Measurements from ENCODE around the gene PRG3. TPM values are rescaled to one million over a fixed set of nuclear protein-coding genes. Genes with fewer than 3 reads are reported as not detected.

Gene PRG3
- total RNA-seq, 1 experiment from 2014 or later: not detected

- WGBS (ENCODE audit: extremely low coverage, insufficient read length, low lambda C conversion rate): no CpG with 5 or more reads among the region's 9 CpGs
- H4K8ac ChIP-seq (replicated peaks; ENCODE audit: insufficient read length, low read depth, low read length): no peak overlapping the region
- Mint-ChIP-seq H3K27me3 (ENCODE audit: low read depth) (peaks cover 33% of the 10 kb centered on the region), H3K36me3 (ENCODE audit: insufficient read depth in 1 of 3, low read depth in 3 of 3) (peaks cover 0 to 5% (median 0%) of the 10 kb centered on the region in 3 experiments; a peak in 2 of 7 replicates), H3K4me3 (no peak overlapping the region), H3K27ac (no peak overlapping the region; a peak in 1 of 7 replicates), H3K4me1 (peaks cover 28 to 43% of the 10 kb centered on the region in 2 experiments), H3K9me3 (peaks cover 3 to 8% of the 10 kb centered on the region in 2 experiments; a peak in 4 of 5 replicates)
- no peak overlapping the region for H4K91ac ChIP-seq (ENCODE audit: insufficient read length, low read depth, low read length)
- no peak overlapping the region for H2AFZ ChIP-seq (ENCODE audit: low read length)
- no peak overlapping the region for H3K4me2 ChIP-seq (ENCODE audit: insufficient read depth, insufficient read length, low read length)
- DNase-seq: no peak
- H2BK20ac ChIP-seq (ENCODE audit: low read depth, low read length, poor library complexity, severe bottlenecking): no peak overlapping the region
- H3T11ph ChIP-seq (ENCODE audit: low read length): no peak overlapping the region
- H3K14ac ChIP-seq (ENCODE audit: insufficient read depth, low read length): no peak overlapping the region
- H3K18ac ChIP-seq (ENCODE audit: insufficient read length, low read depth, low read length): no peak overlapping the region
- H2BK15ac ChIP-seq (ENCODE audit: low read depth, low read length): no peak overlapping the region
- no peaks in the 10 kb centered on the region for H3K4me1 ChIP-seq (ENCODE audit: insufficient read depth, low read length)
- H3K79me1 ChIP-seq (ENCODE audit: insufficient read depth, low read depth, low read length, poor library complexity, severe bottlenecking): no peaks in the 10 kb centered on the region
- H3K23ac ChIP-seq (ENCODE audit: insufficient read length, low read depth, low read length): no peak overlapping the region
- no peak overlapping the region for H2BK12ac ChIP-seq (ENCODE audit: insufficient read length, low read depth, low read length)
- H2AK5ac ChIP-seq (ENCODE audit: insufficient read length, low read length): no peak overlapping the region
- H3K23me2 ChIP-seq (ENCODE audit: insufficient read length, low read depth, low read length, poor library complexity, severe bottlenecking): peaks cover 5% of the 10 kb centered on the region
- no peak overlapping the region for H3K56ac ChIP-seq (ENCODE audit: insufficient read length, low read depth, low read length)
- H3K27me3 ChIP-seq (ENCODE audit: insufficient read depth, low read length): no peaks in the 10 kb centered on the region
- H3K9me3 ChIP-seq (ENCODE audit: control insufficient read depth, low read depth, low read length): no peaks in the 10 kb centered on the region
- no peak overlapping the region for H3K4ac ChIP-seq (ENCODE audit: low read depth, low read length)
- H2BK120ac ChIP-seq (ENCODE audit: low read depth, low read length, poor library complexity, severe bottlenecking): no peak overlapping the region
- H3K9ac ChIP-seq (ENCODE audit: extremely low read depth, insufficient read length, low read length): no peak overlapping the region
- H2BK5ac ChIP-seq (ENCODE audit: insufficient read length, low read length): no peak overlapping the region
- TF ChIP-seq, protein P1, sequence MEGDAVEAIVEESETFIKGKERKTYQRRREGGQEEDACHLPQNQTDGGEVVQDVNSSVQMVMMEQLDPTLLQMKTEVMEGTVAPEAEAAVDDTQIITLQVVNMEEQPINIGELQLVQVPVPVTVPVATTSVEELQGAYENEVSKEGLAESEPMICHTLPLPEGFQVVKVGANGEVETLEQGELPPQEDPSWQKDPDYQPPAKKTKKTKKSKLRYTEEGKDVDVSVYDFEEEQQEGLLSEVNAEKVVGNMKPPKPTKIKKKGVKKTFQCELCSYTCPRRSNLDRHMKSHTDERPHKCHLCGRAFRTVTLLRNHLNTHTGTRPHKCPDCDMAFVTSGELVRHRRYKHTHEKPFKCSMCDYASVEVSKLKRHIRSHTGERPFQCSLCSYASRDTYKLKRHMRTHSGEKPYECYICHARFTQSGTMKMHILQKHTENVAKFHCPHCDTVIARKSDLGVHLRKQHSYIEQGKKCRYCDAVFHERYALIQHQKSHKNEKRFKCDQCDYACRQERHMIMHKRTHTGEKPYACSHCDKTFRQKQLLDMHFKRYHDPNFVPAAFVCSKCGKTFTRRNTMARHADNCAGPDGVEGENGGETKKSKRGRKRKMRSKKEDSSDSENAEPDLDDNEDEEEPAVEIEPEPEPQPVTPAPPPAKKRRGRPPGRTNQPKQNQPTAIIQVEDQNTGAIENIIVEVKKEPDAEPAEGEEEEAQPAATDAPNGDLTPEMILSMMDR (conservative IDR thresholded peaks at IDR 0.05): no peak
- H3K27ac ChIP-seq (ENCODE audit: insufficient read length, low read depth, low read length): no peak overlapping the region
- H3K79me2 ChIP-seq (ENCODE audit: insufficient read depth, low read length): no peaks in the 10 kb centered on the region
- no peak overlapping the region for H4K5ac ChIP-seq (ENCODE audit: insufficient read length, low read depth, low read length)
- H4K20me1 ChIP-seq (ENCODE audit: control insufficient read depth, insufficient read depth, insufficient read length): no peaks in the 10 kb centered on the region
Measured at GRCh38 chr11:57347336-57347735, 33.6 kb downstream of the PRG3 start.

Measured in H9 (cell line).